ENCODE data around the gene C2CD2.

- no peak for TF ChIP-seq CTCF (IDR thresholded peaks at IDR 0.05 in 2 of 3, conservative IDR thresholded peaks at IDR 0.05 in 1 of 3; ENCODE audit: control insufficient read depth in 2 of 3, extremely low read depth in 1 of 3, insufficient read depth in 1 of 3, low read depth in 3 of 3, low read length in 3 of 3)
- TF ChIP-seq PAX8 (IDR thresholded peaks at IDR 0.05): no peak
- no peak for TF ChIP-seq YBX1 (IDR thresholded peaks at IDR 0.05)
- TF ChIP-seq MYC (IDR thresholded peaks at IDR 0.05; ENCODE audit: insufficient read depth, insufficient read length, insufficient replicate concordance, low read length, severe bottlenecking): no peak
- TF ChIP-seq ZNF217 (IDR thresholded peaks at IDR 0.05): 0 out of 2 replicates have a peak, but pooled peaks have one; percentile 35
- no peak for TF ChIP-seq ZBTB4 (CRISPR knock-in tag; IDR thresholded peaks at IDR 0.05)
- no peak for TF ChIP-seq USF2 (IDR thresholded peaks at IDR 0.05; ENCODE audit: borderline replicate concordance, low read depth, low read length)
Observed at GRCh38 chr21:42002421-42002958, 48.7 kb upstream of the C2CD2 start.

All from GM12878 (cell line).